Keratinocyte (primary cell): ENCODE measurements around the gene TUBB6. TPM values are rescaled to one million over a fixed set of nuclear protein-coding genes. Genes with fewer than 3 reads are reported as not detected.

Experiments
- DNase-seq: peaks from one replicate; pipeline ENCODE4 v3.0.0-alpha.2; 2011; ENCODE audit warnings: low read depth, missing footprints, low spot score
- FAIRE-seq: peaks from 2 replicates; lab custom pipeline; 2011; peaks lifted over from hg19 to GRCh38; lab: Jason Lieb, UNC
- H2AFZ ChIP-seq: 2 replicates; pipeline ENCODE4 v1.6.0; 2012; ENCODE audit warnings: low read length, control low read depth, inconsistent platforms; ENCODE audit not compliant: control insufficient read depth
- H3K27ac ChIP-seq: 2 replicates; pipeline ENCODE4 v1.5.1; 2011; ENCODE audit warnings: low read length; ENCODE audit not compliant: control insufficient read depth, insufficient read depth
- H3K27me3 ChIP-seq: 3 replicates; pipeline ENCODE4 v1.6.0; 2011; ENCODE audit warnings: low read length; ENCODE audit not compliant: control insufficient read depth, insufficient read depth; ENCODE audit errors: extremely low read depth
- H3K36me3 ChIP-seq, 2 experiments: 2 replicates in 1 of 2; 3 replicates in 1 of 2; pipeline ENCODE4 v1.5.1; 2011; ENCODE audit warnings: low read length in 2 of 2, mild to moderate bottlenecking in 1 of 2; ENCODE audit not compliant: control insufficient read depth in 2 of 2, insufficient read depth in 2 of 2; ENCODE audit errors: extremely low read depth in 1 of 2
- H3K4me1 ChIP-seq: 3 replicates; pipeline ENCODE4 v1.5.1; 2011; ENCODE audit warnings: low read length; ENCODE audit not compliant: control insufficient read depth, insufficient read depth; ENCODE audit errors: extremely low read depth
- H3K4me2 ChIP-seq: 3 replicates; pipeline ENCODE4 v1.6.0; 2011; ENCODE audit warnings: low read depth, low read length; ENCODE audit not compliant: control insufficient read depth, insufficient read depth; ENCODE audit errors: extremely low read depth
- H3K4me3 ChIP-seq, 3 experiments: fragments of 200-600 bp in 1 of 3; sonication (generic) in 1 of 3; 2 replicates in 2 of 3; 3 replicates in 1 of 3; pipeline ENCODE4 v1.5.1; 2011 to 2016; ENCODE audit warnings: low read length in 3 of 3, mild to moderate bottlenecking in 3 of 3, control low read depth in 2 of 3, inconsistent platforms in 1 of 3, low read depth in 1 of 3, mixed read lengths in 1 of 3, mixed run types in 1 of 3, moderate library complexity in 1 of 3; ENCODE audit not compliant: control insufficient read depth in 2 of 3, insufficient read depth in 2 of 3; ENCODE audit errors: extremely low read depth in 1 of 3
- H3K79me2 ChIP-seq: 2 replicates; pipeline ENCODE4 v1.6.0; 2012; ENCODE audit warnings: low read length; ENCODE audit not compliant: control insufficient read depth, insufficient read depth
- H3K9ac ChIP-seq: 3 replicates; pipeline ENCODE4 v1.6.0; 2011; ENCODE audit warnings: low read length; ENCODE audit not compliant: control insufficient read depth, insufficient read depth; ENCODE audit errors: extremely low read depth
- H3K9me1 ChIP-seq: 3 replicates; pipeline ENCODE4 v1.6.0; 2011; ENCODE audit warnings: low read length; ENCODE audit not compliant: control insufficient read depth, insufficient read depth; ENCODE audit errors: extremely low read depth
- H3K9me3 ChIP-seq: 2 replicates; pipeline ENCODE4 v1.5.1; 2012; ENCODE audit warnings: low read depth, low read length; ENCODE audit not compliant: control insufficient read depth
- H4K20me1 ChIP-seq: 3 replicates; pipeline ENCODE4 v1.6.0; 2011; ENCODE audit warnings: low read length; ENCODE audit not compliant: control insufficient read depth, insufficient read depth; ENCODE audit errors: extremely low read depth
- EZH2 ChIP-seq: IDR thresholded peaks from one replicate; pipeline ENCODE4 v1.6.1; 2012; ENCODE audit warnings: inconsistent platforms, mild to moderate bottlenecking, low read length, moderate library complexity
- dilution Hi-C: fragments of 300-500 bp; cut with MboI; formaldehyde crosslinking; loops from one replicate; pipeline ENCODE4 v1.7.0; 2020; ENCODE audit warnings: low sequenced_read_pairs; ENCODE audit not compliant: extremely low pct_ligation_motif_present
- polyA plus RNA-seq, 5 experiments: library from polyadenylated mRNA; depleted of rRNA in 3 of 5; stranded (reverse) in 3 of 5; stranded (forward) in 1 of 5; unstranded in 1 of 5; fragments of >200 nt; gene quantifications; 1 replicate in 1 of 5; 2 replicates in 3 of 5; 3 replicates in 1 of 5; pipeline versions ENCODE4 v1.2.1 to v1.2.3, GENCODE V29; 2011 to 2012; ENCODE audit warnings: missing spikeins in 2 of 5, low read depth in 1 of 5, low replicate concordance in 1 of 5
- TF ChIP-seq, protein P1 (sequence below), 3 experiments: IDR thresholded peaks in 1 of 3; conservative IDR thresholded peaks in 1 of 3; optimal IDR thresholded peaks in 1 of 3; 2 replicates in 2 of 3; 3 replicates in 1 of 3; pipeline versions ENCODE3 to v1.5.1; 2011; ENCODE audit warnings: low read length in 3 of 3, mild to moderate bottlenecking in 3 of 3, moderate library complexity in 2 of 3, control low read depth in 1 of 3, inconsistent platforms in 1 of 3; ENCODE audit not compliant: insufficient read depth in 2 of 3; ENCODE audit errors: extremely low read depth in 1 of 3

Gene TUBB6
- polyA plus RNA-seq, 1 donor (not counting 4 experiments of a cell fraction or from before 2014, with no cell fraction given): 479 TPM

- Histone ChIP-seq H2AFZ (no peak overlapping the region), H3K36me3 (peaks cover 34 to 77% of the 10 kb centered on the region in 2 experiments), H3K4me3 (peak overlapping the region in 1 of 3 experiments; percentile 51), H3K27me3 (no peaks in the 10 kb centered on the region), H3K4me2 (peak overlapping the region; percentile 62), H3K9ac (peak overlapping the region; percentile 55), H3K9me3 (no peaks in the 10 kb centered on the region), H3K79me2 (peaks cover 94% of the 10 kb centered on the region), H3K9me1 (no peaks in the 10 kb centered on the region), H3K4me1 (peaks cover 44% of the 10 kb centered on the region), H4K20me1 (peaks cover 12% of the 10 kb centered on the region), H3K27ac (peak overlapping the region; percentile 55)
- DNase-seq: no peak
- TF ChIP-seq, protein P1, sequence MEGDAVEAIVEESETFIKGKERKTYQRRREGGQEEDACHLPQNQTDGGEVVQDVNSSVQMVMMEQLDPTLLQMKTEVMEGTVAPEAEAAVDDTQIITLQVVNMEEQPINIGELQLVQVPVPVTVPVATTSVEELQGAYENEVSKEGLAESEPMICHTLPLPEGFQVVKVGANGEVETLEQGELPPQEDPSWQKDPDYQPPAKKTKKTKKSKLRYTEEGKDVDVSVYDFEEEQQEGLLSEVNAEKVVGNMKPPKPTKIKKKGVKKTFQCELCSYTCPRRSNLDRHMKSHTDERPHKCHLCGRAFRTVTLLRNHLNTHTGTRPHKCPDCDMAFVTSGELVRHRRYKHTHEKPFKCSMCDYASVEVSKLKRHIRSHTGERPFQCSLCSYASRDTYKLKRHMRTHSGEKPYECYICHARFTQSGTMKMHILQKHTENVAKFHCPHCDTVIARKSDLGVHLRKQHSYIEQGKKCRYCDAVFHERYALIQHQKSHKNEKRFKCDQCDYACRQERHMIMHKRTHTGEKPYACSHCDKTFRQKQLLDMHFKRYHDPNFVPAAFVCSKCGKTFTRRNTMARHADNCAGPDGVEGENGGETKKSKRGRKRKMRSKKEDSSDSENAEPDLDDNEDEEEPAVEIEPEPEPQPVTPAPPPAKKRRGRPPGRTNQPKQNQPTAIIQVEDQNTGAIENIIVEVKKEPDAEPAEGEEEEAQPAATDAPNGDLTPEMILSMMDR (optimal IDR thresholded peaks at IDR 0.05 in 1 of 3, IDR thresholded peaks at IDR 0.05 in 1 of 3, conservative IDR thresholded peaks at IDR 0.05 in 1 of 3; ENCODE audit: extremely low read depth in 1 of 3, insufficient read depth in 2 of 3, low read length in 3 of 3): no peak
- TF ChIP-seq EZH2: no peak
- dilution Hi-C loops: no loop called here
- no peak for FAIRE-seq
These were observed 6.7 kb downstream of the TUBB6 start for GRCh38 chr18:12314591-12315305.

GRCh38 chr18:12315490-12315889 is 7.4 kb downstream of the TUBB6 start:
- Histone ChIP-seq H2AFZ (no peak overlapping the region), H3K79me2 (peaks cover 91% of the 10 kb centered on the region), H3K27me3 (no peaks in the 10 kb centered on the region), H3K4me2 (peak overlapping the region; percentile 62), H3K9ac (peak overlapping the region; percentile 55), H3K36me3 (peaks cover 35 to 70% of the 10 kb centered on the region in 2 experiments), H3K4me3 (peak overlapping the region in 2 of 3 experiments; percentile 32 to 51), H3K4me1 (peaks cover 40% of the 10 kb centered on the region), H3K9me1 (no peaks in the 10 kb centered on the region), H4K20me1 (peaks cover 12% of the 10 kb centered on the region), H3K27ac (peak overlapping the region; percentile 55), H3K9me3 (no peaks in the 10 kb centered on the region)
- dilution Hi-C loops: no loop called here
- DNase-seq (no peak), FAIRE-seq (no peak)
- no peak for TF ChIP-seq EZH2
- TF ChIP-seq, protein P1 (optimal IDR thresholded peaks at IDR 0.05 in 1 of 3, IDR thresholded peaks at IDR 0.05 in 1 of 3, conservative IDR thresholded peaks at IDR 0.05 in 1 of 3; ENCODE audit: extremely low read depth in 1 of 3, insufficient read depth in 2 of 3, low read length in 3 of 3): no peak
